Measurements from ENCODE around the gene ACTG2.
A peak's percentile ranks its signal among the peaks of the same experiment; 100 is the strongest.
"Not testable (repeated sequence)": the region's sequence is repeated elsewhere in the genome, so short reads cannot be mapped to it uniquely, and the experiment has no call there.

Gene ACTG2

GRCh38 chr2:73937103-73937885 lies 44.5 kb downstream of the ACTG2 start:
- DNase-seq (ENCODE audit: low spot score) = no peak

- no peak for DNase-seq (ENCODE audit: low spot score)
Observed at GRCh38 chr2:73937899-73938298, 45.1 kb downstream of the ACTG2 start.

GRCh38 chr2:73938718-73939352 lies 46.0 kb downstream of the ACTG2 start:
- DNase-seq (ENCODE audit: low spot score) = no peak

- no peak for DNase-seq (ENCODE audit: low spot score)
Observed at GRCh38 chr2:73939419-73939818, 46.6 kb downstream of the ACTG2 start.

GRCh38 chr2:73940066-73940465 lies 47.3 kb downstream of the ACTG2 start:
- not testable (repeated sequence) for DNase-seq (ENCODE audit: low spot score)

GRCh38 chr2:73942664-73943063 lies 49.9 kb downstream of the ACTG2 start:
- no peak for DNase-seq (ENCODE audit: low spot score)

GRCh38 chr2:73944714-73945113 lies 51.9 kb downstream of the ACTG2 start:
- DNase-seq (ENCODE audit: low spot score) = no peak

- DNase-seq (ENCODE audit: low spot score) = no peak
Observed at GRCh38 chr2:73946215-73946614, 53.4 kb downstream of the ACTG2 start.

- no peak for DNase-seq (ENCODE audit: low spot score)
Observed at GRCh38 chr2:73946666-73947065, 53.9 kb downstream of the ACTG2 start.

- DNase-seq (ENCODE audit: low spot score) = no peak
Observed at GRCh38 chr2:73947412-73948018, 54.7 kb downstream of the ACTG2 start.

GRCh38 chr2:73949802-73950201 lies 57.0 kb downstream of the ACTG2 start:
- no peak for DNase-seq (ENCODE audit: low spot score)

GRCh38 chr2:73952499-73953446 lies 60.0 kb downstream of the ACTG2 start:
- DNase-seq (ENCODE audit: low spot score) = peak; percentile 80

GRCh38 chr2:73956218-73956865 lies 63.5 kb downstream of the ACTG2 start:
- no peak for DNase-seq (ENCODE audit: low spot score)

- DNase-seq (ENCODE audit: low spot score) = no peak
Observed at GRCh38 chr2:73961274-73961673, 68.5 kb downstream of the ACTG2 start.

GRCh38 chr2:73961823-73962615 lies 69.2 kb downstream of the ACTG2 start:
- no peak for DNase-seq (ENCODE audit: low spot score)

GRCh38 chr2:73962798-73963197 lies 70.0 kb downstream of the ACTG2 start:
- no peak for DNase-seq (ENCODE audit: low spot score)

GRCh38 chr2:73963385-73964120 lies 70.7 kb downstream of the ACTG2 start:
- DNase-seq (ENCODE audit: low spot score) = no peak

GRCh38 chr2:73964223-73964622 lies 71.4 kb downstream of the ACTG2 start:
- DNase-seq (ENCODE audit: low spot score) = no peak

- no peak for DNase-seq (ENCODE audit: low spot score)
Observed at GRCh38 chr2:73965053-73965452, 72.2 kb downstream of the ACTG2 start.

- no peak for DNase-seq (ENCODE audit: low spot score)
Observed at GRCh38 chr2:73968357-73968937, 75.6 kb downstream of the ACTG2 start.
